CD1c-positive myeloid dendritic cell (primary cell): ENCODE data around the gene SORBS2.
"Not testable (repeated sequence)": the region's sequence is repeated elsewhere in the genome, so short reads cannot be mapped to it uniquely, and the experiment has no call there.

Source experiments
- DNase-seq: peaks from one replicate; pipeline ENCODE4 v3.0.0-alpha.2; 2016; ENCODE audit errors: extremely low spot score

Gene SORBS2

GRCh38 chr4:185811509-185812364 is at the start of gene SORBS2:
SORBS2 (minus strand) TSS chr4:185812194; CDS start chr4:185690571, 121,623 bp downstream.
- no peak for DNase-seq

- DNase-seq, result no peak
These were observed 47.1 kb upstream of the SORBS2 start for GRCh38 chr4:185859111-185859510.

- not testable (repeated sequence) for DNase-seq
These were observed 45.6 kb upstream of the SORBS2 start for GRCh38 chr4:185857561-185857960.

GRCh38 chr4:185853841-185854240 is 41.8 kb upstream of the SORBS2 start:
- no peak for DNase-seq

GRCh38 chr4:185852961-185853360 is 41.0 kb upstream of the SORBS2 start:
- no peak for DNase-seq

- DNase-seq, result no peak
These were observed 37.9 kb upstream of the SORBS2 start for GRCh38 chr4:185849664-185850550.

- no peak for DNase-seq
These were observed 35.5 kb upstream of the SORBS2 start for GRCh38 chr4:185847352-185848097.

- DNase-seq, result no peak
These were observed 34.6 kb upstream of the SORBS2 start for GRCh38 chr4:185846505-185847150.

- DNase-seq, result no peak
These were observed 34.0 kb upstream of the SORBS2 start for GRCh38 chr4:185845966-185846365.

- no peak for DNase-seq
These were observed 29.5 kb upstream of the SORBS2 start for GRCh38 chr4:185841451-185841850.

GRCh38 chr4:185840953-185841352 is 29.0 kb upstream of the SORBS2 start:
- DNase-seq, result no peak

GRCh38 chr4:185840201-185840600 is 28.2 kb upstream of the SORBS2 start:
- no peak for DNase-seq

- no peak for DNase-seq
These were observed 27.8 kb upstream of the SORBS2 start for GRCh38 chr4:185839770-185840169.

GRCh38 chr4:185839194-185839712 is 27.3 kb upstream of the SORBS2 start:
- no peak for DNase-seq

- no peak for DNase-seq
These were observed 26.7 kb upstream of the SORBS2 start for GRCh38 chr4:185838514-185839193.

- no peak for DNase-seq
These were observed 26.1 kb upstream of the SORBS2 start for GRCh38 chr4:185838104-185838452.

- DNase-seq, result no peak
These were observed 25.6 kb upstream of the SORBS2 start for GRCh38 chr4:185837415-185838103.

GRCh38 chr4:185836241-185837084 is 24.5 kb upstream of the SORBS2 start:
- no peak for DNase-seq

GRCh38 chr4:185835814-185836213 is 23.8 kb upstream of the SORBS2 start:
- no peak for DNase-seq
